MG63 (cell line): Measurements from ENCODE around the gene L3HYPDH. TPM values are rescaled to one million over a fixed set of nuclear protein-coding genes. Genes with fewer than 3 reads are reported as not detected.

Source experiments
- DNase-seq: peaks from one replicate; pipeline ENCODE4 v3.0.0-alpha.2; 2020
- H3K27me3 ChIP-seq: fragments of 250-450 bp; sonication (Bioruptor Pico); 2 replicates; pipeline ENCODE4 v1.5.1; 2020; ENCODE audit warnings: mild to moderate bottlenecking, moderate library complexity
- H3K36me3 ChIP-seq: fragments of 250-450 bp; sonication (Bioruptor Pico); 2 replicates; pipeline ENCODE4 v1.5.1; 2020; ENCODE audit warnings: mild to moderate bottlenecking, moderate library complexity
- H3K4me3 ChIP-seq: fragments of 250-450 bp; sonication (Bioruptor Pico); 2 replicates; pipeline ENCODE4 v1.5.1; 2020; ENCODE audit warnings: mild to moderate bottlenecking, moderate library complexity
- H3K9me3 ChIP-seq: fragments of 250-450 bp; sonication (Bioruptor Pico); 2 replicates; pipeline ENCODE4 v1.5.1; 2020; ENCODE audit warnings: mild to moderate bottlenecking, moderate library complexity
- total RNA-seq: library from RNA; depleted of rRNA; stranded (reverse); fragments of >200 nt; shearing (Covaris generic); gene quantifications from 2 replicates; pipeline ENCODE4 v1.2.3, GENCODE V29; 2014; ENCODE audit warnings: low replicate concordance

Gene L3HYPDH
- total RNA-seq, 1 experiment from 2014 or later, result 22.3 TPM

DNA sequence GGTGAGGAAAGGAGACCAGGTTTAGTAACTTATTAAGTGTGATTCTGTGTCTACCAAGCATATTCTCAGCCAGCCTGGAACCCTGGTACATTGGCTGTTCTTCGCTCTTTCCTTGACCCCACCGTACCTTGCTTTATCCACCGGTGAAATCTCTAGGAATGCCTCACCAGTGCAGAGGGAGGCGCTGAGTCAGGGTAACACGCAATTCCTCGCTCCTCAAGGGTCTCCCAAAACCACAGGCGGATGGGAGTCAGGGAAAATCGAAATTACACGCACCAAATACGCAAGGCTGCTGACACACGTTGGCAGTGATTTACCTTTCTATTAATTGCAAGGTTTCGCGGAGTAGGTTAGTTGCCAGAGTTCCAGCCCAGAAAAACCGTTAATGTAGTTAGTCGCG lies 845 bp downstream of the L3HYPDH start:
- Histone ChIP-seq H3K9me3 (no peaks in the 10 kb centered on the region), H3K36me3 (peaks cover 35% of the 10 kb centered on the region), H3K27me3 (no peaks in the 10 kb centered on the region), H3K4me3 (peak overlapping the region; percentile 94)
- peak; percentile 24 for DNase-seq

DNA sequence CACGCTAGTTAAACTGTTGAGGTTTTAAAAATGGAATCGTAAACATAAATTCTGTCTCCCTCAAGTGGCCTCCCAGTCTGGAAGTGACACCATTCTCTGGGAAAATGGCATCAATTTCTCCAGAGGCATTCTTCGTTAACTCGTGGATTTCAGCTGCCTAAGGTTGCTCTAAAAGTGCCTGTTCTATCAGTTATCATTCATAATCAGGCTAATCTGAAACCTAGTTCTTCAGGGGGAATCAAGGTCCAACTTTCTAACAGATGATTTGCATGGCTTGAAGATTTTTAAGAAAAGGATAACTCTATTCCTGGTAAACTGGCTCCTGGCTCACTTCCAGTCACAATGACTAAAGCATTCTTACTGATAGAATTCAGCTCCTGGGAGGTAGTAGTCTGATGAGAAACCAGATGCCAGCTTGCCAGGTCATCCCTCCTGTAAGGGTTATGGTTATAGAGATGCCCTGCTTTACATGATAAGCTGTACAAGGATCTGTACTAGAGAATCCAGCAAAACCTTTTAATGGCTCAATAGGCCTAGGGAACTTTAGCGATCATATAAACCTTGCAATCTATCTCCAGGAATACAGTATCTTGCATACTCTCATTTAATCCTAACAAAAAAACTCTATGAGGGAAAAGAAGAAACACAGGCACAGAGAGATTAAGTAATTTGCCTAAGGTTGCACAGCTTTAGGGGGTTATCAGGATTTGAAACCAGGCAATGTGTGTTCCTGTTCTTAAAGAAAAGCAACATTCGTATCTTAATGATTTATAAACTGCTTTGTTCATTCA lies 1.5 kb downstream of the L3HYPDH start:
- Histone ChIP-seq H3K27me3 (no peaks in the 10 kb centered on the region), H3K4me3 (peak overlapping the region; percentile 94), H3K9me3 (no peaks in the 10 kb centered on the region), H3K36me3 (peaks cover 32% of the 10 kb centered on the region)
- peak; percentile 80 for DNase-seq

DNA sequence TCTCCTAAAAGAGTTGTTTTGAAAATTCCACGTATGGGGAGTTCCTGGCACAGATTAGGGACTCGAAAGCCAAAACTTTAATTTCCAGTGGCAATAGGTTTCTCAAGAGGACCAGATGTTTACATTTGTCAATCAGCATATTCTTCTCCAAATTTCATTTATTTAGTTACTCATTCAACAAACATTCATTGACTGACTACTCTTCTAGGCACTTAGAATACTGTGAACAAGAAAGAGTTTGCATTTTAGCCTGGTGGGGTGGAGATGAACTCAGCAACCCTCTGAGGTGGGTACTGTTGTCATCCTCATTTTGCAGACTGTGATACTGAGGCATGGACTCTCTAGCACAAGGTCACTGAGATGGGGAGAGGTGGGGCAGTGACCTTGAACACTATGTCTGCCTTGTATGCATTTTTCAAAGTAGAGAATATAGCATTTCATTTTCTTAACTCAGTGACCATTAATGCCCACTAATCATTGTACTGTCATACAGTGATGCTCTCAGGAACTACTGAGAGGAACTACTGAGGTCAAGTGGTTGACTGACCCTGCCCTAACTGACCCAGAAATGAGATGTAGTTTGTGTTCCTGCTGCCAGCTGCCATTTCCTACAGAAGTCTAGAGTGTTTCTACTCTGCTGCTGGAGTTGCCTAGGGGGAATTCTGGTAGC lies 2.2 kb downstream of the L3HYPDH start:
- H3K36me3 ChIP-seq, result peaks cover 31% of the 10 kb centered on the region
- peak overlapping the region; percentile 94 for H3K4me3 ChIP-seq
- H3K9me3 ChIP-seq, result no peaks in the 10 kb centered on the region
- DNase-seq, result peak; percentile 18
- H3K27me3 ChIP-seq, result no peaks in the 10 kb centered on the region

DNA sequence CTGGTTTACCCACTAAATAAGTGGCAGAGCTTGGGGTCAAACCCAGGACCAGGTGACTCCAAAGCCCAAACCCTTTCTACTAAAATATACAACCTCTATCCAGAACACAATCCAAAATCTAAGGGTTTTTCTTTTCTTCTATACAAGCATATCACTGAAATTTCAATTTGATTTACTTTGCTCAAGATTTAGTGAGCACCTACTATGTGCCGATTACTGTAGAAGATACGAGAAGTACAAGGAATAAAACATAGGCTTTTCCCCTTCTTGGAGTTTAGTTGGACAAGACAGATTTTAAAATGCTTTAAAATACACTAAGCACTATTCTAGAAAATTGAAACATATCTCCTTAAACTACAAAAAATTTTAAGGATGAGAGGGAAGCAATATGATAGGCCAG lies 2.8 kb downstream of the L3HYPDH start:
- no peak for DNase-seq
- Histone ChIP-seq H3K4me3 (no peak overlapping the region; the same call in 1 of the 2 replicates), H3K9me3 (no peaks in the 10 kb centered on the region), H3K36me3 (peaks cover 27% of the 10 kb centered on the region), H3K27me3 (no peaks in the 10 kb centered on the region)

DNA sequence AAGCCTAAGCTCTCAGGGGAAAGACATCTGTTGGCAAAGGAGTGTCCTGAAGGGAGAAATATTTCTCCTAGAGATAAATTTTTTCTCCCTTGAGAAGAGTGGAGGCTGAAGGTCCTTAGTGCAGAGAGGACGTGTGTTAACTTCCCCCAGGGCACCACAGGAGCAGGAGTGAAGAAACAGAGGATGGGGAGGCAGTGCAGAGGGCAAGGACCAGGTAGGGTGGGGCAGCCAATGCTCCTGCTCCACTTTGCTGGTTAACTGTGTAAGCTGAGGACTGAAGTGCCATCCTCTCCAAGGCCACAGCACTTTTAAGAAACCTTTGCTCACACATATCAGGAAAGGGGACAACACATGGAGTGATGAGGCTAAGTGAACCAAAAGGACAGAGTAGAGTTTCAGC lies 4.0 kb downstream of the L3HYPDH start:
- no peaks in the 10 kb centered on the region for H3K27me3 ChIP-seq
- no peaks in the 10 kb centered on the region for H3K9me3 ChIP-seq
- DNase-seq, result no peak
- no peak overlapping the region for H3K4me3 ChIP-seq
- peaks cover 33% of the 10 kb centered on the region for H3K36me3 ChIP-seq

DNA sequence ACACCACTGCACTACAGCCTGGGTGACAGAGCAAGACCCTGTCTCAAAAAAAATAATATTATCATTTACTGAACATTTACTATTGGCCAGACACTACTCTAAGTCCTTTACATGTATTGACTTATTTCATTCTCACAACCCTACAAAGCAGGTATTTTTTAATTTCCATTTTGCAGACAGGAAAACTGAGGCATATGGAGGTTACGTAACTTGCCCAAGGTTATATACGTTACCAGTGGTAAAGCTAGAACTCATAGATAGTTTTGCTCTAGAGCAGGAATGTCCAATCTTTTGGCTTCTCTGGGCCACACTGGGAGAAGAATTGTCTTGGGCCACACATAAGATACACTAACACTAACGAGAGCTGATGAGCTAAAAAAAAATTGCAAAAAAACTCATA lies 5.7 kb downstream of the L3HYPDH start:
- Histone ChIP-seq H3K4me3 (no peak overlapping the region), H3K27me3 (no peaks in the 10 kb centered on the region), H3K9me3 (no peaks in the 10 kb centered on the region), H3K36me3 (peaks cover 41% of the 10 kb centered on the region)
- DNase-seq, result no peak

DNA sequence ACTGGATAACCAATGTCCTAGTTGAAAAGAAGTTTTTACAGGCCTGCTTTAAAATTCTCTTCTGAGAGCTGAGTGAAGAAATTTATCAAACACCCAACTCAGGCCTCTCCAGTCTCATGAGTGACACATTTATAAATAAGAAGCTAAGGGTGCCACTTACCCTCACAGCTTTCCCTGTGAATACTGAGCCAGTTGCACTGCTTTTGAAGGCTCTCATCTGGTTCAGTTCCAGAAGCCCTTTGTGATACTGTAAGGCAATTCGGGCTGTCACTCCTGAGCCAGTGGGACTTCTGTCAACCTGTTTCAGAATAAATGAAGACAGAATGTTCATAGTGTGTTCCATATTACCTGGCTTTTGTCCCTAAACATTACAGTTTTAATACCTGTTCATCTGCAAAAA lies 8.5 kb downstream of the L3HYPDH start:
- no peaks in the 10 kb centered on the region for H3K27me3 ChIP-seq
- peaks cover 44% of the 10 kb centered on the region for H3K36me3 ChIP-seq
- H3K9me3 ChIP-seq, result no peaks in the 10 kb centered on the region
- no peak overlapping the region for H3K4me3 ChIP-seq
- no peak for DNase-seq

DNA sequence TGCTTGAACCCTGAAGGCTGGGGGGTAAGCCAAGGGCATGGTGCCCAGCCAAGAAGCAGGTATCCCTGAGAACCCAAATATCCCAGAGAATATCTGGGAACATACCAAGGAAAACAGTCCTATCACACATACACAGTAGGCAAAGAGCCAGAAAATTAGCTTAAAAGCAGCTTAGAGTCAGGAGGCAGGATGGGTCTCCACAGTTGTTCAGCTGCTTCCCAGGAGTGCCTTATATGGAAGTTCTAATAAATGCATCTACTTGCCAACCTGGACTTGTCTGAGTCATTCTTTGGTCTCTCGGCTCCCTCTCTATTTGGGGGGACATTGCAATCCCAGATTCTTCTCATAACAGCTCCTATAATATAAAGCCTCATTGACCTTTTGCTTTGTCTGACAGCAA lies 10.0 kb downstream of the L3HYPDH start:
- DNase-seq, result no peak
- H3K9me3 ChIP-seq, result no peaks in the 10 kb centered on the region
- no peak overlapping the region for H3K4me3 ChIP-seq
- H3K27me3 ChIP-seq, result no peaks in the 10 kb centered on the region
- H3K36me3 ChIP-seq, result peaks cover 41% of the 10 kb centered on the region

DNA sequence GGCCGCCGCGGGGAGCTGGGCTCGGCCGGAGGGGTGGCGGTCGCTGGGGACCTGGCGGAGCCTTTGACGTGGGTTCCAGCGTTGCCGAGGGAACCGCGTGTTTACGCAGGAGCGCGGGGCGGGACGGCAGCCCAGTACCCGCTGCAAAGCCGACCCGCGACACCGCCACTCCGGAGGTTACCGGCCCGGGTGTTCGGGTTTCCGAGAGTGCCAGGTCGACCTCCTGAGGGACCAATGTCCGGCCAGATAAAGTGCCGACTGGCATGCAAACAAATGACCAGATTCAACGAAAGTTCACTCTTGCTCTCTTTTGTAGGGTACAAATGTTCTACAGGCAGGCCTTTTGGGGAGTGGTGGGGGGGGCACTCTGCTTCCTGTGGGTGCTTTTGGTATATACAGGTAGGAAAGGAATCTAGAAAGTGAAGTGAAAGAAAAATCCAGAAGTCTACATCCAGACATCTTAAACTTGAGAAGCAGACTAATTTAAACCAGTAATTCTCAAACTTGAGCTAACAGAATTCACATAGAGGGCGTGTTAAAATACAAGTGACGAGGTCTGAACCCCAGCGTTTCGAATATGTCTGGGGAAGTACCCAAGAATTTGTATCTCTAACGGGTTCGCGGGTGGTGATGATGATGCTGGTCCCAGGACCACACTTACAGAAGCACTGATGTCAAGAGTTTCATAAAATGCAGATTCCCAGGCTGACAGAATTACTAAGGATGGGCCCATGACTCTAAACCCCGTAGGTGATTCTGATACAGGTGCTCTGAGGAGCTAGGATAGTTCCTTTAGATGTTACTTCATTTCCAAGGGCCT lies 18.7 kb downstream of the L3HYPDH start, which contains the start of gene GPR135:
TSS of gene GPR135 (minus strand) at position 65 of the 820 bp plus-strand sequence. CDS start 154 bp downstream, outside the sequence.
- Histone ChIP-seq H3K27me3 (no peaks in the 10 kb centered on the region), H3K36me3 (peaks cover 20% of the 10 kb centered on the region), H3K4me3 (no peak within 1 kb of the TSS), H3K9me3 (no peaks in the 10 kb centered on the region)
- DNase-seq, result no peak

DNA sequence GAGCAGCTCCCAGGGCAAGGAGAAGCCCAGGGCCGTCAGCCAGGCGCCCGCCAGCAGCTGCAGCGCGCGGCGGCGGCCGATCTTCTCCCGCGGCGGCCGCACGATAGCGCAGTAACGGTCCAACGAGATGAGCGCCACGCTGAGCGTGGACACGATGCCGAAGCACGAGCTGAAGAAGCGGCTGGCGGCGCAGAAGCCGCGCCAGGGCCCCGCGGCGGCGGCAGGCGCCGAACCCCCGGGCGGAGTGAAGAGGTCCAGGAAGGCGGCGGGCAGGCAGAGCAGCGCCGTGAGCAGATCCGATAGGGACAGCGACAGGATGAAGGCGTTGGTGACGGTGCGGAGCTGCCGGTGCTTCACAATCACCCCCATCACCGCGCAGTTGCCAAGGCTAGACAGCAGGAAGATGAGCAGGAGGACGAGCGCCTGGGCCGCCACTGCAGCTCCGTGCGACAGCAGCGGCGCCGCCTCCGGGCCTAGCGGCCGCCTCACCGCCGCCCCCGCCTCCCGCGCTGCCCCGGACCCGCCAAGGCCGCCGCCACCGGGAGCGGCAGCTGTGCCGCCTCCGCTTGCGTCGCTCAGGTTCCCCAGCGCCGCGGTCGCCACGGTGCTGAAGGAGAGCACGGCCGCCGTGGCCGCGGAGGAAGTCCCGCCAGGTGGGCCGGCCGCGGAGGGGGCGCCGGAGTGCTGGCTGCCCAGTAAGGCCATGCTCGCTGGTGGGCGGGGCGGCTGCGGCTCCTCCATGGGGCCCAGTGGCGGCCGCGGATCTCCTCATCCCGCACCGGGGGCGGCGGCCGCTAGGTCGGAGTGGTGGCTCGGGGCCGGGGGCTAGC lies 19.5 kb downstream of the L3HYPDH start:
- no peak overlapping the region for H3K4me3 ChIP-seq

DNA sequence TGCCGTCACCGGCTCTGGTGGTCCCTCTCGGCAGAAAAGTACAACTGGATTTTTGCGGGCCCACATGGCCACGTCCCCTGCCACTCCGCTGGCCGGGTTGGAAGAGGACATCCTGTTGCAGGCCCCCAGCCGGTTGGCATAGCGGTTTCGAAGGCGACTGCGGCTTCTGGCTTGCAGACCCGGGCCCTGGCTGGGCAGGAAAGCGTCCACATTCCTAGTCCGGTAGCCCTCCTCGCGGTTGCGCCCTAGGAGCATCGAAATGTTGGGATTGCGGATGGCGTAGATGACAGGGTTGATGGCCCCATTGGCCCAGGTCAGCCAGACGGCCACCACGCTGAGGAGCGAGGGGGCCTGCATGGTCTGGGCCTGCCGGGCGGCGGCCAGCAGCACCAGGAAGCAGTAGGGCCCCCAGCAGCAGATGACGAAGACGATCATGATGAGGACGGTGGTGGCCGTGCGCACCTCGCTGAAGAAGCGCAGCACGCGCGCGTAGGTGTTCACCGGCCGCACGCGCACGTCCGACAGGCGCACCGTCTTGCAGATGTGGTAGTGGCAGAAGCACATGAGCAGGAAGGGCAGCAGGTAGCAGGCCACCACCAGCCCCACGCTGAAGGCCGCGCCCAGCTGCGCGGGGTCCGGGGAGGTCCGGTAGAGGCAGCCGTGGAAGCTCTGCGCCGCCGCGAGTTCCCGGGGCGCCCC lies 20.3 kb downstream of the L3HYPDH start:
- Histone ChIP-seq H3K4me3 (no peak overlapping the region), H3K27me3 (no peaks in the 10 kb centered on the region), H3K36me3 (peaks cover 32% of the 10 kb centered on the region), H3K9me3 (no peaks in the 10 kb centered on the region)
- DNase-seq, result no peak

More for the DNA sequence above, 19.5 kb downstream of the L3HYPDH start:
- Histone ChIP-seq H3K9me3 (no peaks in the 10 kb centered on the region), H3K36me3 (peaks cover 25% of the 10 kb centered on the region), H3K27me3 (no peaks in the 10 kb centered on the region)
- no peak for DNase-seq

DNA sequence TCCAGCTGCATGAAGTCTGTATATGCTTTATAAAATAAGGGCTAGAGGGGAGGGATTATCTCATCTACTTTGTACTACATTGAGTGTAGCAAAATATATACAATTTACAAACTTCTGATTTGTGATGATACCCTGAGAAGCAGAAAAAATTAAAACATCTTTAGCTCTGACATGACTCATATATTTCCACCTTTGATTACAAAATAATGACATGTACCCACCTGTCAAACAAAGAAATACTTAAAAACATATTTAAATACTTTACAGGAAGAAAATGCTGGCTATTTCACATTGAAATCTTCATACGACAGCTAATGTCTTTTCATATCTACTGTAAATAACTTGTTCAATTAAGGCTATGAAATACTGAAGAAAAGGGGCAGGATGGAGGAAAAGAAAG lies 22.3 kb downstream of the L3HYPDH start:
- H3K4me3 ChIP-seq, result no peak overlapping the region
- DNase-seq, result no peak
- H3K9me3 ChIP-seq, result peaks cover 6% of the 10 kb centered on the region
- no peaks in the 10 kb centered on the region for H3K27me3 ChIP-seq
- peaks cover 51% of the 10 kb centered on the region for H3K36me3 ChIP-seq

DNA sequence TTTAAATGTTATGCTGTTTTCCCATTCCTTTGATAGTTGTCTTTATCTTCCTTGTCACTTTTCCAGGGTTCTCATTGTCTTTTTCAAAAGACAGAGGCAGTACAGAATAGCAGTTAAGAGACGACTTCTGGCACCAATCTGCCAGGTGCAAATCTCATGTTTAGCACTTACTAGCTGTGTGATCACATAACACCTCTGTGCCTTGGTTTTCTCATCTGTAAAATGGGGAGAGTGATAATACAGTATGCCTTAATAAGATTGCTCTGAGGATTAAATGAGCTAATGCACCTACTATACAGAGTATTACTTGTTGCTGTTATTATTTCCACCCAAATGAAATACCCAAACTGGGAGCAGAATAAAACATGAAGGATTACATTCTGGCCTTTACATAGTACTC lies 23.8 kb downstream of the L3HYPDH start:
- H3K27me3 ChIP-seq, result no peaks in the 10 kb centered on the region
- DNase-seq, result no peak
- H3K9me3 ChIP-seq, result peaks cover 6% of the 10 kb centered on the region
- H3K4me3 ChIP-seq, result no peak overlapping the region
- H3K36me3 ChIP-seq, result peaks cover 62% of the 10 kb centered on the region

DNA sequence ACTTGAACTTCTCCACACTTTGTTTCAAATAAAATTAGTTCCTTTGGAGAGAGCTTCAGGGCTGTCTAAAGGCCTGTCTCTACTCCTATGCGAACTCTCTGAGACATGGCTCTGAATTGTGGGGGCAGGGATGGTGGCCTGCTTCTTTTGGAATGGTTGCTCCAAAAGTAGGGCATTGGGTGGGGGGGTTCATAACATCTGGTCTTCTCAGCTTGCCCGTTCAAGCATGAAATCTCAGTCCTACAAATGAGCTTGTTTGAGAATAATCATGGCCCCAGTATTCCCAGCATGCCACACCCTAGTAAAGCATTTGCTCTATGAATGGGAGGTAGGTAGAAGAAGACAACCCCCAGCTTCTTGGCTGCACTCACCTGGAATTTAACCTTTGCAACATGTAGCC lies 25.7 kb downstream of the L3HYPDH start:
- no peaks in the 10 kb centered on the region for H3K27me3 ChIP-seq
- H3K4me3 ChIP-seq, result no peak overlapping the region
- H3K9me3 ChIP-seq, result peaks cover 6% of the 10 kb centered on the region
- DNase-seq, result no peak
- H3K36me3 ChIP-seq, result peaks cover 62% of the 10 kb centered on the region

DNA sequence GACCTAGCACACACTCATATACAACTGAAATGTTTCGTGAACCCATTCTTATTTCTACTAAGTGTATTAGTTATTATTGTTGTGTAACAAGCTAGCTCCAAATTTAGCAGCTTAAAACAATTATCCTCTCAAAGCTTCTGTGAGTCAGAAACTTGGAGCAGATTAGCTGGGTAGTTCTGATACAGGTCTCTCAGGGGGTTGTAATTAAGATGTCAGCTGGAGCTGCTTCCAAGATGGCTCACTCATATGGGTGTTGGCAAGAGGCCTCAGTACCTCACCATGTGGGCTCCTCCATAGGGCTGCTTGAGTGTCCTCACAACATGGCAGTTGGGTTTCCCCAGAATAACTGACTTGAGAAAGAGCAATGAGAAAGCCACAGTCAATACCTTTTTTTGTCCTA lies 28.8 kb downstream of the L3HYPDH start:
- H3K36me3 ChIP-seq, result peaks cover 56% of the 10 kb centered on the region
- H3K9me3 ChIP-seq, result peaks cover 6% of the 10 kb centered on the region
- H3K27me3 ChIP-seq, result no peaks in the 10 kb centered on the region
- no peak overlapping the region for H3K4me3 ChIP-seq
- DNase-seq, result peak; percentile 41

DNA sequence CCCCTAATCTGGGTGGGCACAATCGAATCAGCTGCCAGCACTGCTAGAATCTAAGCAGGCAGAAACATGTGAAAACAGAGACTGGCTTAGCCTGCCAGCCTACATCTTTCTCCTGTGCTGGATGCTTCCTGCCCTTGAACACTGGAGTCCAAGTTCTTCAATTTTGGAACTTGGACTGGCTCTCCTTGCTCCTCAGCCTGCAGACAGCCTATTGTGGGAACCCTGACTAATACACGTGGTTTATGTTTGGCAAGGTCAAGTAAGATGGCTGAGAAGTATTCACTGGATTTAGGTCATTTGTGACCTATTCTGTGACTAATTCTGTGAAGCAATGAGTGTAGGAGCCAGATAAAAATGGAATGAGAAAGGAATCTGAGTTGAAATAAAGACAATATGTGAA lies 30.1 kb downstream of the L3HYPDH start:
- peak; percentile 70 for DNase-seq
- peaks cover 47% of the 10 kb centered on the region for H3K36me3 ChIP-seq
- H3K27me3 ChIP-seq, result no peaks in the 10 kb centered on the region
- H3K4me3 ChIP-seq, result no peak overlapping the region
- H3K9me3 ChIP-seq, result peaks cover 6% of the 10 kb centered on the region
